OCI-LY7 (cell line): ENCODE measurements around the gene SLFN14. TPM values are rescaled to one million over a fixed set of nuclear protein-coding genes. Genes with fewer than 3 reads are reported as not detected.
"Not testable (repeated sequence)": the region's sequence is repeated elsewhere in the genome, so short reads cannot be mapped to it uniquely, and the experiment has no call there.

Experiments
- BruUV-seq: library from RNA; stranded (reverse); fragments of 400-500 nt; replicated peaks from 2 replicates; lab custom pipeline; 2021; lab: Mats Ljungman, UMichigan
- CTCF ChIA-PET: fragments of 300-600 bp; sonication (Branson Sonifier 250); formaldehyde crosslinking; loops from one replicate; lab custom pipeline; 2022; ENCODE audit warnings: antibody characterized with exemption; ENCODE audit not compliant: unreplicated experiment; lab: Charles Lee
- POLR2A ChIA-PET: fragments of 300-600 bp; sonication (Branson Sonifier 250); formaldehyde crosslinking; loops from one replicate; lab custom pipeline; 2022; ENCODE audit warnings: antibody characterized with exemption; lab: Charles Lee
- DNase-seq: peaks from one replicate; pipeline ENCODE4 v3.0.0-alpha.2; 2015; ENCODE audit warnings: low spot score
- H2AFZ ChIP-seq: fragments of 200-600 bp; sonication (generic), shearing (Covaris generic); 2 replicates; pipeline ENCODE4 v1.6.1; 2014; ENCODE audit warnings: mild to moderate bottlenecking, antibody characterized with exemption, low read length, moderate library complexity
- H3K27ac ChIP-seq: fragments of 200-600 bp; sonication (generic); 2 replicates; pipeline ENCODE4 v1.5.1; 2014; ENCODE audit warnings: mixed run types, low read depth, mild to moderate bottlenecking, moderate library complexity, low read length, inconsistent platforms; ENCODE audit not compliant: poor library complexity, severe bottlenecking
- H3K36me3 ChIP-seq: fragments of 200-600 bp; sonication (generic); 2 replicates; pipeline ENCODE4 v1.6.1; 2014; ENCODE audit warnings: mild to moderate bottlenecking, antibody characterized with exemption, low read length, moderate library complexity, mixed read lengths; ENCODE audit not compliant: insufficient read depth
- H3K4me1 ChIP-seq: fragments of 200-600 bp; sonication (generic); 2 replicates; pipeline ENCODE4 v1.5.1; 2014; ENCODE audit warnings: mild to moderate bottlenecking, low read length; ENCODE audit not compliant: insufficient read depth, poor library complexity, severe bottlenecking
- H3K4me2 ChIP-seq: fragments of 200-600 bp; sonication (generic); 2 replicates; pipeline ENCODE4 v1.6.1; 2014; ENCODE audit warnings: mild to moderate bottlenecking, low read length
- H3K4me3 ChIP-seq: fragments of 200-600 bp; sonication (generic); 2 replicates; pipeline ENCODE4 v1.5.1; 2014; ENCODE audit warnings: mild to moderate bottlenecking, low read depth, low read length; ENCODE audit not compliant: poor library complexity, severe bottlenecking
- H3K79me2 ChIP-seq: fragments of 200-600 bp; sonication (generic); 2 replicates; pipeline ENCODE4 v1.6.1; 2016; ENCODE audit warnings: low read depth, mild to moderate bottlenecking, low read length, moderate library complexity, mixed read lengths; ENCODE audit not compliant: insufficient read depth
- H3K9me2 ChIP-seq: fragments of 200-600 bp; sonication (generic); 2 replicates; pipeline ENCODE4 v1.6.1; 2016; ENCODE audit warnings: mild to moderate bottlenecking, low read length, mixed read lengths; ENCODE audit not compliant: insufficient read depth
- H3K9me3 ChIP-seq: fragments of 200-600 bp; sonication (generic); 2 replicates; pipeline ENCODE4 v1.6.1; 2014; ENCODE audit warnings: mild to moderate bottlenecking, mixed run types, low read length, mixed read lengths
- H4K20me1 ChIP-seq: fragments of 200-600 bp; sonication (generic); 2 replicates; pipeline ENCODE4 v1.6.1; 2014; ENCODE audit warnings: mild to moderate bottlenecking, antibody characterized with exemption, low read length, moderate library complexity, mixed read lengths; ENCODE audit not compliant: insufficient read depth
- CTCF ChIP-seq: fragments of 200-600 bp; sonication (generic); conservative IDR thresholded peaks from 2 replicates; pipeline ENCODE4 v1.5.1; 2014; ENCODE audit warnings: mild to moderate bottlenecking, antibody characterized with exemption, low read length, moderate library complexity, mixed read lengths
- EZH2phosphoT487 ChIP-seq: fragments of 200-600 bp; sonication (generic); IDR thresholded peaks from 2 replicates; pipeline ENCODE4 v1.6.1; 2018; ENCODE audit warnings: low read depth, borderline replicate concordance, mild to moderate bottlenecking, mixed run types, antibody characterized with exemption, low read length, moderate library complexity, mixed read lengths
- intact Hi-C: fragments of 100-400 bp; cut with micrococcal nuclease; formaldehyde crosslinking; loops from one replicate; pipeline ENCODE4 v1.10.0; 2022; ENCODE audit not compliant: unreplicated experiment
- total RNA-seq, 2 experiments: library from RNA; depleted of rRNA in 1 of 2; stranded (reverse); fragments of >200 nt in 1 of 2; shearing (Covaris generic) in 1 of 2; gene quantifications; 2 replicates each; pipeline ENCODE4 v1.2.3, GENCODE V29; 2014 to 2022

SLFN14 gene
- total RNA-seq, 2 experiments from 2014 or later: not detected

GRCh38 chr17:35539659-35540026 lies 21.0 kb downstream of the SLFN14 start:
- BruUV-seq: no TSS peak
- POLR2A ChIA-PET: no interaction called here
- Histone ChIP-seq H3K9me3 (no peaks in the 10 kb centered on the region), H3K79me2 (no peaks in the 10 kb centered on the region), H3K4me3 (no peak overlapping the region), H4K20me1 (no peaks in the 10 kb centered on the region), H3K9me2 (no peaks in the 10 kb centered on the region), H3K4me1 (peaks cover 19% of the 10 kb centered on the region), H3K27ac (no peak overlapping the region), H2AFZ (peak overlapping the region; percentile 99; the same call in 1 of the 2 replicates), H3K4me2 (peak overlapping the region; percentile 48), H3K36me3 (no peaks in the 10 kb centered on the region)
- intact Hi-C loops: loop anchor here (2.0 to 10.0 kb wide), 3 partner anchors 208 to 365 kb away; no protein-coding TSS in a partner anchor
- DNase-seq: no peak
- TF ChIP-seq CTCF: no peak; the same call in 1 of the 2 replicates
- TF ChIP-seq EZH2phosphoT487: no peak
- CTCF ChIA-PET: no interaction called here

- Histone ChIP-seq H3K36me3 (no peaks in the 10 kb centered on the region), H3K79me2 (no peaks in the 10 kb centered on the region), H2AFZ (peak within 1 kb of the TSS; percentile 9; the same call in 1 of the 2 replicates), H4K20me1 (no peaks in the 10 kb centered on the region), H3K9me2 (no peaks in the 10 kb centered on the region), H3K4me1 (peaks cover 22% of the 10 kb centered on the region), H3K27ac (no peak within 1 kb of the TSS), H3K4me3 (no peak within 1 kb of the TSS), H3K4me2 (no peak within 1 kb of the TSS), H3K9me3 (no peaks in the 10 kb centered on the region)
- TF ChIP-seq EZH2phosphoT487: no peak
- TF ChIP-seq CTCF: no peak
- intact Hi-C loops: loop anchor here (2.0 to 10.0 kb wide), 2 partner anchors 225 to 363 kb away; no protein-coding TSS in a partner anchor
- DNase-seq: no peak
- ChIA-PET POLR2A (no interaction called here), CTCF (no interaction called here)
- no TSS peak for BruUV-seq
Measured at GRCh38 chr17:35537601-35538141, 22.9 kb downstream of the SLFN14 start, which contains the start of gene SLFN12L. Gene SLFN12L, minus strand, starts transcription at chr17:35537678. Its CDS starts 15,314 bp downstream, at chr17:35522364.

GRCh38 chr17:35536664-35537171 lies 23.9 kb downstream of the SLFN14 start:
- TF ChIP-seq EZH2phosphoT487: no peak
- TF ChIP-seq CTCF: no peak

GRCh38 chr17:35535406-35535805 lies 25.2 kb downstream of the SLFN14 start:
- peaks cover 13% of the 10 kb centered on the region for H3K4me1 ChIP-seq
- H3K4me3 ChIP-seq, H2AFZ ChIP-seq, H3K9me2 ChIP-seq, H4K20me1 ChIP-seq, DNase-seq, H3K36me3 ChIP-seq, H3K4me2 ChIP-seq, H3K79me2 ChIP-seq, H3K27ac ChIP-seq, CTCF ChIA-PET, BruUV-seq, H3K9me3 ChIP-seq: not testable (repeated sequence)
- intact Hi-C loops: loop anchor here (10.0 kb wide), 1 partner anchor 361 kb away; no protein-coding TSS in a partner anchor
- POLR2A ChIA-PET: interaction anchor here (1.5 kb wide), 1 partner anchor 8 kb away, joined by 3 read pairs; no protein-coding TSS in a partner anchor

More at GRCh38 chr17:35536664-35537171, 23.9 kb downstream of the SLFN14 start:
- POLR2A ChIA-PET: interaction anchor here (1.5 kb wide), 1 partner anchor 9 kb away, joined by 3 read pairs; no protein-coding TSS in a partner anchor
- H3K27ac ChIP-seq: no peak overlapping the region
- no peak overlapping the region for H3K4me2 ChIP-seq
- no peaks in the 10 kb centered on the region for H3K36me3 ChIP-seq
- H3K9me2 ChIP-seq: no peaks in the 10 kb centered on the region
- H3K4me3 ChIP-seq: no peak overlapping the region
- CTCF ChIA-PET: interaction anchor here (0.5 kb wide), 1 partner anchor 983 kb away, joined by 3 read pairs; no protein-coding TSS in a partner anchor
- peaks cover 22% of the 10 kb centered on the region for H3K4me1 ChIP-seq
- no peaks in the 10 kb centered on the region for H3K79me2 ChIP-seq
- no TSS peak for BruUV-seq
- H2AFZ ChIP-seq: no peak overlapping the region
- intact Hi-C loops: loop anchor here (10.0 kb wide), 1 partner anchor 362 kb away; no protein-coding TSS in a partner anchor
- no peak for DNase-seq
- H4K20me1 ChIP-seq: no peaks in the 10 kb centered on the region
- H3K9me3 ChIP-seq: no peaks in the 10 kb centered on the region
